ENCODE results near the gene CTNNA1. TPM values are rescaled to one million over a fixed set of nuclear protein-coding genes. Genes with fewer than 3 reads are reported as not detected.
A peak's percentile ranks its signal among the peaks of the same experiment; 100 is the strongest.

Gene CTNNA1
- total and polyA plus RNA-seq, 2 donors (not counting 3 experiments of a cell fraction or from before 2014, with no cell fraction given): 156 to 394 TPM

- no peak for DNase-seq (ENCODE audit: low read depth, low spot score)
- peaks cover 21% of the 10 kb centered on the region for H4K20me1 ChIP-seq (replicated peaks; ENCODE audit: control insufficient read depth, extremely low read depth, insufficient read depth, low read length)
- POLR2A ChIA-PET: no interaction called here
Observed at GRCh38 chr5:138784590-138784989, 31.4 kb downstream of the CTNNA1 start.

GRCh38 chr5:138789771-138790242 lies 36.6 kb downstream of the CTNNA1 start:
- Histone ChIP-seq H2AFZ (ENCODE audit: low read depth, low read length) (no peak overlapping the region), H3K27ac (ENCODE audit: insufficient read depth, low read depth, low read length) (no peak overlapping the region), H3K36me3 (ENCODE audit: control insufficient read depth in 2 of 2, extremely low read depth in 1 of 2, insufficient read depth in 2 of 2, low read length in 2 of 2) (peaks cover 0 to 6% of the 10 kb centered on the region in 2 experiments), H3K4me1 (ENCODE audit: control insufficient read depth, extremely low read depth, insufficient read depth, low read length) (no peaks in the 10 kb centered on the region), H3K9me3 (replicated peaks; ENCODE audit: control insufficient read depth, insufficient read depth, low read length) (no peaks in the 10 kb centered on the region), H3K79me2 (ENCODE audit: control insufficient read depth, insufficient read depth, low read length) (peaks cover 92% of the 10 kb centered on the region), H3K9me1 (replicated peaks; ENCODE audit: control insufficient read depth, extremely low read depth, insufficient read depth, low read length) (no peaks in the 10 kb centered on the region), H3K4me2 (ENCODE audit: insufficient read depth, low read length) (no peak overlapping the region), H4K20me1 (replicated peaks; ENCODE audit: control insufficient read depth, extremely low read depth, insufficient read depth, low read length) (peaks cover 23% of the 10 kb centered on the region), H3K4me3 (replicated peaks in 1 of 3; ENCODE audit: insufficient read depth in 1 of 3, low read depth in 1 of 3, low read length in 3 of 3) (no peak overlapping the region), H3K27me3 (ENCODE audit: control insufficient read depth in 2 of 2, insufficient read depth in 2 of 2, low read length in 2 of 2) (no peaks in the 10 kb centered on the region), H3K9ac (replicated peaks; ENCODE audit: extremely low read depth, insufficient read depth, low read length) (no peak overlapping the region)
- no TSS peak for BruUV-seq (replicated peaks)
- DNase-seq (ENCODE audit: low read depth, low spot score) (peak; percentile 50), FAIRE-seq (peak; percentile 63)
- intact Hi-C loops (cut with micrococcal nuclease) (loop anchor here (1.0 to 2.0 kb wide), 2 partner anchors 27 to 472 kb away; no protein-coding TSS in a partner anchor), dilution Hi-C loops (cut with MboI; ENCODE audit: extremely low pct_ligation_motif_present, low sequenced_read_pairs) (no loop called here)
- POLR2A ChIA-PET: interaction anchor here (0.7 kb wide), 1 partner anchor 552 kb away, joined by 3 read pairs; no protein-coding TSS in a partner anchor
- TF ChIP-seq MAX (IDR thresholded peaks at IDR 0.05; ENCODE audit: insufficient read depth, insufficient read length) (no peak), EZH2 (IDR thresholded peaks at IDR 0.05; ENCODE audit: borderline replicate concordance, low read depth, low read length, severe bottlenecking) (no peak), CTCF (IDR thresholded peaks at IDR 0.05; ENCODE audit: extremely low read depth in 1 of 2, insufficient read depth in 1 of 2, low read depth in 1 of 2, low read length in 2 of 2) (peak; percentile 65 to 67)
- CTCF ChIA-PET: interaction anchor here (0.5 to 4.0 kb wide), 82 partner anchors 8 to 552 kb away, joined by 3 to 44 read pairs (median 4); partner anchors contain the start of genes CTNNA1, HSPA9, LRRTM2 and PAIP2

More at GRCh38 chr5:138784590-138784989, 31.4 kb downstream of the CTNNA1 start:
- Histone ChIP-seq H3K4me2 (ENCODE audit: insufficient read depth, low read length) (no peak overlapping the region), H3K27me3 (ENCODE audit: control insufficient read depth in 2 of 2, insufficient read depth in 2 of 2, low read length in 2 of 2) (no peaks in the 10 kb centered on the region), H3K79me2 (ENCODE audit: control insufficient read depth, insufficient read depth, low read length) (peaks cover 88% of the 10 kb centered on the region), H3K9me1 (replicated peaks; ENCODE audit: control insufficient read depth, extremely low read depth, insufficient read depth, low read length) (no peaks in the 10 kb centered on the region), H2AFZ (ENCODE audit: low read depth, low read length) (no peak overlapping the region), H3K27ac (ENCODE audit: insufficient read depth, low read depth, low read length) (no peak overlapping the region), H3K9ac (replicated peaks; ENCODE audit: extremely low read depth, insufficient read depth, low read length) (no peak overlapping the region), H3K9me3 (replicated peaks; ENCODE audit: control insufficient read depth, insufficient read depth, low read length) (no peaks in the 10 kb centered on the region), H3K36me3 (ENCODE audit: control insufficient read depth in 2 of 2, extremely low read depth in 1 of 2, insufficient read depth in 2 of 2, low read length in 2 of 2) (peaks cover 7 to 15% of the 10 kb centered on the region in 2 experiments), H3K4me3 (replicated peaks in 1 of 3; ENCODE audit: insufficient read depth in 1 of 3, low read depth in 1 of 3, low read length in 3 of 3) (no peak overlapping the region), H3K4me1 (ENCODE audit: control insufficient read depth, extremely low read depth, insufficient read depth, low read length) (no peaks in the 10 kb centered on the region)
- BruUV-seq (replicated peaks): no TSS peak
- CTCF ChIA-PET: no interaction called here
- dilution Hi-C loops (cut with MboI; ENCODE audit: extremely low pct_ligation_motif_present, low sequenced_read_pairs): no loop called here
- FAIRE-seq: no peak
- TF ChIP-seq JUN (IDR thresholded peaks at IDR 0.05; ENCODE audit: borderline replicate concordance, insufficient read depth, insufficient read length, low read depth) (no peak), MAX (IDR thresholded peaks at IDR 0.05; ENCODE audit: insufficient read depth, insufficient read length) (no peak), FOS (IDR thresholded peaks at IDR 0.05; ENCODE audit: borderline replicate concordance, insufficient read depth, low read length) (no peak)
- intact Hi-C loops (cut with micrococcal nuclease): no loop called here

Measured in endothelial cell of umbilical vein (primary cell).